Stimulated activated CD4-positive, alpha-beta T cell treated with anti-CD3 and anti-CD28 coated beads, Interleukin-2, amount 100 ng/mL, for 24 hours (primary cell): ENCODE results near the gene EXOC4.
"Not testable (repeated sequence)": the region's sequence is repeated elsewhere in the genome, so short reads cannot be mapped to it uniquely, and the experiment has no call there.

Experiments
- DNase-seq, 2 donors: peaks; one replicate each; pipeline ENCODE4 v3.0.0-alpha.2; 2020

Gene EXOC4

GRCh38 chr7:133319842-133320241, 67.0 kb downstream of the EXOC4 start:
- DNase-seq, result no peak

- no peak for DNase-seq
These were observed 68.0 kb downstream of the EXOC4 start for GRCh38 chr7:133320891-133321290.

- not testable (repeated sequence) for DNase-seq
These were observed 68.5 kb downstream of the EXOC4 start for GRCh38 chr7:133321366-133321765.

GRCh38 chr7:133326745-133327144, 73.9 kb downstream of the EXOC4 start:
- not testable (repeated sequence) for DNase-seq

GRCh38 chr7:133328021-133328420, 75.1 kb downstream of the EXOC4 start:
- DNase-seq, result not testable (repeated sequence)

GRCh38 chr7:133330085-133330484, 77.2 kb downstream of the EXOC4 start:
- no peak for DNase-seq

- DNase-seq, result no peak
These were observed 79.0 kb downstream of the EXOC4 start for GRCh38 chr7:133331861-133332260.

GRCh38 chr7:133339772-133340171, 86.9 kb downstream of the EXOC4 start:
- no peak for DNase-seq

GRCh38 chr7:133344275-133344674, 91.4 kb downstream of the EXOC4 start:
- DNase-seq, result no peak

GRCh38 chr7:133345690-133346421, 93.0 kb downstream of the EXOC4 start:
- no peak for DNase-seq

GRCh38 chr7:133348250-133348649, 95.4 kb downstream of the EXOC4 start:
- no peak for DNase-seq

- no peak for DNase-seq
These were observed 96.2 kb downstream of the EXOC4 start for GRCh38 chr7:133349101-133349500.

GRCh38 chr7:133352430-133352829, 99.6 kb downstream of the EXOC4 start:
- DNase-seq, result no peak

- DNase-seq, result no peak
These were observed 100.9 kb downstream of the EXOC4 start for GRCh38 chr7:133353775-133354174.

GRCh38 chr7:133354546-133355324, 101.9 kb downstream of the EXOC4 start:
- DNase-seq, result no peak

- no peak for DNase-seq
These were observed 102.4 kb downstream of the EXOC4 start for GRCh38 chr7:133355325-133355708.

- DNase-seq, result no peak
These were observed 102.9 kb downstream of the EXOC4 start for GRCh38 chr7:133355822-133356221.

- no peak for DNase-seq
These were observed 105.8 kb downstream of the EXOC4 start for GRCh38 chr7:133358708-133359107.

GRCh38 chr7:133359449-133359848, 106.6 kb downstream of the EXOC4 start:
- no peak for DNase-seq

- no peak for DNase-seq
These were observed 107.3 kb downstream of the EXOC4 start for GRCh38 chr7:133360201-133360600.

GRCh38 chr7:133361806-133362205, 108.9 kb downstream of the EXOC4 start:
- DNase-seq, result no peak

GRCh38 chr7:133364959-133365690, 112.2 kb downstream of the EXOC4 start:
- no peak for DNase-seq

GRCh38 chr7:133365917-133366316, 113.0 kb downstream of the EXOC4 start:
- no peak for DNase-seq

- no peak for DNase-seq
These were observed 114.7 kb downstream of the EXOC4 start for GRCh38 chr7:133367561-133367960.
